HG02938 (cell line): ENCODE data around the gene SCAF8.
"Not testable (repeated sequence)": the region's sequence is repeated elsewhere in the genome, so short reads cannot be mapped to it uniquely, and the experiment has no call there.

Experiments
- ATAC-seq: cut with Tn5 transposase; IDR thresholded peaks from one replicate; pipeline ENCODE4 v1.9.1; 2021; ENCODE audit warnings: mild to moderate bottlenecking, moderate library complexity; ENCODE audit not compliant: unreplicated experiment

The SCAF8 gene

DNA sequence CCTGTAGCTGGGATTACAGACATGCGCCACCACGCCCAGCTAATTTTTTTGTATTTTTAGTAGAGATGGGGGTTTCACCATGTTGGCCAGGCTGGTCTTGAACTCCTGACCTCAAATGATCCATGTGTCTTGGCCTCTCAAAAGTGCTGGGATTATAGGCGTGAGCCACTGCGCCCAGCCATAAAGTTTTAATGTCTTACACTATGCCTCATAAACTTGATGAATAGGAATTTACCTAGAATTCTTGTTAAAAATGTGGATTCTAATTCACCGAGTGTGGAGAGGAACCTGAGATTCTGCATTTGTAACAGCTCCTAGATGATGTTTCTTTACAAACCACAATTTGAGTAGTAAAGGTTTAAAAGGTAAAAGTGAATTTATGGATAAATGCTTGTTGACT lies 45.9 kb downstream of the SCAF8 start:
- ATAC-seq: not testable (repeated sequence)

DNA sequence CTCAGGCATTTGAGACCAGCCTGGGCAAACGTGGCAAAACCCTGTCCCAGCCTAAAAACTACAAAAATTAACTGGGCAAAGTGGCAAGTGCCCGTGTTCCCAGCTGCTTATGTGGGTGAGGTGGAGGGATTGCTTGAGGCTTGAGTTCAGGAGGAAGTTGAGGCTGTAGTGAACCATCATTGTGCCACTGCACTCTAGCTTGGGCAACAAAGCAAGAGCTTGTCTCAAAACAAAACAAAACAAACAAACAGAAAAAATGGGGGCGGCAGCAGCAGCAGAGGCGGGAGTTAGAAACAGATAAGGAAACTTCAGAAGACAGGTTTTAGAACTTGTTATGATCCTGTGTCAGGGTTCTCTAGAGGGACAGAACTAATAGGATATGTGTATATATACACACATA lies 49.0 kb downstream of the SCAF8 start:
- ATAC-seq: no peak

DNA sequence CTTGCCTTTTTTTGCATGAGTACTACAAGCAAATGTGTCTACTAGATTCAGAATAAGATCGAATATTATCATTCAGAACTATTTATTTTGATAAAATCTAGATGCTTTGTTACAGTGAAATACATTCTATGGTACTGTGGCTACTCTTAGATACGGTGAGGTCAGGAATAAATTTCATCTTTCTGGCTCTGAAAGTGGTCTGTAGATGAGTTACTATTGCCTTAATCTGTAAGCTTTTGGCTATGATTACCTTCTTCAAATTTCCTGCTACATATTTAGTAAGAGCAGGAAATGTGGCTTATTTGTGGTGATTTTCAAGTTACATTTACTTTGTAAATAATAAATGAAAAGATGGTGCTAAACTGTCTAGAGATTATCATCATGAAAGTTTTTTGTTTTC lies 50.0 kb downstream of the SCAF8 start:
- ATAC-seq: peak; percentile 78

DNA sequence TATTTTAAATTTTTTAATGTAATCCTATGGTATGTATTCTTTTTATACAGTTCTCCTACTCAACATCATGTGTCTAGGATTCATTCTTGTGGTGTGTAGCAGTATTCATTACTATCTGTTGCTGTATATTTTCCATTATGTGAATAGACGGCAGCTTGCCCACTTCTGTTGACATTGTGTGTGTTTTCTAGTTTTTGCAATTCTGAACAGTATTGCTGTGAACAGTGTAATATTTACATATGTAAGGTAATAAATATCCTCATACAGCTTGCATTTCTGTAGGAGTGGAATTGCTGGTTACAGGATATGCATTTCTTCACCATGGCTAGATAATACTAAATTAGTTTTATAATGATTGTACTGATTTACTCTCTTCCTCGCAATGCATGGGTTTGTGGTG lies 51.9 kb downstream of the SCAF8 start:
- ATAC-seq: no peak

DNA sequence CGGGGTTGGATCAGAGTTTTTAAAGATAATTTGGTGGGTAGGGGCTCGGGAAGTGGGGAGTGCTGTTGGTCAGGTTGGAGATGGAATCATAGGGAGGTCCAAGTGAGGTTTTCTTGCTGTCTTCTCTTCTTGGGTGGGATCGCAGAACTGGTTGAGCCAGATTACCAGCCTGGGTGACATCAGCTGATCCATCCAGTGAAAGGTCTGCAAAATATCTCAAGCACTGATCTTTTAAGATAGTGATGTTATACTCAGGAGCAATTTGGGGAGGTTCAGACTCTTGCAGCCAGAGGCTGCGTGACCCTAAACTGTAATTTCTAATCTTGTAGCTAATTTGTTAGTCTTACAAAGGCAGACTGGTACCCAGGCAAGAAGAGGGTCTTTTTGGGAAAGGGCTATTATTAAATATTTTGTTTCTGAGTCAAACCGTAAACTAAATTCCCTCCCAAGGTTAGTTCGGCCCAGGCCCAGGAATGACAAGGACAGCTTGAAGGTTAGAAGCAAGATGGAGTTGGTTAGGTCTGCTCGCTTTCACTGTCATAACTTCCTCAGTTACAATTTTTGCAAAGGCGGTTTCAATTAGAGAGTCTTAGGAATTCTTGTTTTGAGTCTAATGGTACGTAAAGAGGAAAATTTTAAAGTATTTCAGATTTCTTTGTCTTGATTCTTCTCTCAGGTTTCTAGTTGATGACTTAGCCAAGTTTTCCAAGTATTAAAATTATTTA lies 53.1 kb downstream of the SCAF8 start:
- no peak for ATAC-seq

DNA sequence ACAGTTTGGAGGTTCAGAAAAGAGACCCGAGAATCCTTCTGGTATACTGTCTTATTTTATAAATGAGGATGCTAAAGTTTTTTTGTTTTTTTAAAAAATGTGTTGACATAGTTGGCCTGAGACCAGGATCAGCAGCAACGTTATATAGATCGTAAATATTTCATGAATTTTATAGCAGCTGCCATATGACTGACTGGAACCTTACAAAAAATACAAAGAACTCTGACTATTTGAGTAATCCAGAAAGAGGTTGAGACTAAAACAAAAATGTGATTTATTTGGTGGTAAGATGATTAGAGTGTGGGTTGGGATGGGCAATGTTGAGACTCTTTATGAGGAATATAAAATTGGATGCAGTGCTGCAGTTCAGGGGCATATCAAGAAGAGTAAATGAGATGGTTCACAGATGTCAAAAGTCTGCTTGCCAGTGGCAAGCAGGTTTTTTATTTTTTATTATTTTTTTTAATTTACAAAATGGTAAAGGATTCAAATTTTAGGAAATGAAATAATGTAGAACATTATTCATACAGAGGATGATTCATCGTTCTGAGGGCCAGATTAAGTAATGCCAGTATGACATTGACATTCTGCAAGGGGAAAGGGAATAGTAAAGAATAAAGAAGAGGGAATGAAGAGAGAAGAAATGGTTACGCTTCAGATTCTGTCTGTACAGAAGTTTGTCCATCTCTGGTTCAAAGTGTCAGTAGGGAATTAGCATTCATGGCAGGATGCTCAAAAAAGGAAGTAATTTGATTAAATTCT lies 58.5 kb downstream of the SCAF8 start:
- ATAC-seq: no peak

DNA sequence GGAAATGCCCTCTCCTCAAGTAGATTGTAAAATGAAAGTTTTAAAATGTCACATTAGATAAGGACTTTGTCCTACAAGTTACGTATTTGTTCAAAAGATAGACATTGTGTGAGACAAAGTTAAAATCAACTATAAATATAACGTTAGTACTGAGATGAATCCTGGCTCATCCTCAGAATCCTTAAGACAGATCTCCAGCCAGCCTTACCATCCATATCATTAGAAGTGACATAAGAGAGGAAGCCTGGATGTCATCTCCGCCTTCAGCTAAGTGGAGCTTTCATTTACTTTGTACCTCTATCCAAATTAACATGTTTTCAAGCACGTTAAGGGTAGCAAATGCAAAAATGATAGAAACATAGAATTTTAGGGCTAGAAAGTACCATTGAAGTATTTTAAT lies 59.1 kb downstream of the SCAF8 start:
- no peak for ATAC-seq

DNA sequence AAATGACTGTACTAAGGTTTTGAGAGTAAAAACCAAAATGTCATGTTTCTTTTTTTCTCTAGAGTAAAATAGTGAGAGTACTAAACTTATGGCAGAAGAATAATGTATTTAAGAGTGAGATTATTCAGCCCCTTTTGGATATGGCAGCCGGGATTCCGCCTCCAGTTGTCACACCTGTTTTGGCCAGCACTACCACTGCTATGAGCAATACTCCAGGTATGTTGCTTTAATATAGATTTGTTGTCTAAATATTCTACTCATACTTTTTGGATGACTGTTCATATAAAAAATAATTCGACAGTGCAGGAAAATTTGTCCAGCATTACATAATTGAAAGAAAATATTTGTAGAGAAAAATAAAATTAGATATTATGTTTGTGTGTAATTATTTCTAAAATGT lies 59.5 kb downstream of the SCAF8 start:
- ATAC-seq: no peak

DNA sequence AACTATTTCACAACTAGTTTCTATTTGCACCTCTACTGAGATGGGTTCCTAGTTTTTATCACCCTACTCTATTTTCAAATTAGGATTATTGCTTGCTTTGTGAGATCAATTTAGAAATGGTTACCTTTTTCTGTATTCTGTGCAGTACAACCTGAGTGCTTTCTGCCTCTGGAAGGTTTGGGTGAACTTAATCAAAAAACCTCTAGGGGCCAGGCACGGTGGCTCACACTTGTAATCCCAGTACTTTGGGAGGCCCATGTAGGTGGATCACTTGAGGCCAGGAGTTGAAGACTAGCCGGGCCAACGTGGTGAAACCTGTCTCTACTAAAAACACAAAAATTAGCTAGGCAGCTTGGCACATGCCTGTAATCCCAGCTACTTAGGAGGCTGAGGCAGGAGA lies 63.3 kb downstream of the SCAF8 start:
- ATAC-seq: no peak

DNA sequence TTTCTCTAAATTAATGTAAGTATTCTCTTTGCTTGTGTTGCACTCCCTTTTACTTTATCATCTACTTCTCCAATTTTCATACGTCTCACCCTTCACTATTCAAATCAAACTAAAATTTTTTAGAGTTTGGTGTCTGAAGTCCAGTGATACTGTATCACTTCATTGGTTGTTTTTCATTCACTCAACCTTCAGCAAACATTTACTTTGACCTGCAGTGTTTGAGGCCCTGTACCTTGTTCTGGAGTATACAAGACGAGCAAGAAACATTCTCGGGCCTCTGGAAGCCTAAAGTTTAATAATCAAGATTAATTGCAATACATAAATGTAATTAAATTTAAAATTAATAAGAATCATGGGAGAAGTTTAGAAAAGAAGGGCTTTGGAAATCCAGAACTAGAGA lies 64.6 kb downstream of the SCAF8 start:
- no peak for ATAC-seq

DNA sequence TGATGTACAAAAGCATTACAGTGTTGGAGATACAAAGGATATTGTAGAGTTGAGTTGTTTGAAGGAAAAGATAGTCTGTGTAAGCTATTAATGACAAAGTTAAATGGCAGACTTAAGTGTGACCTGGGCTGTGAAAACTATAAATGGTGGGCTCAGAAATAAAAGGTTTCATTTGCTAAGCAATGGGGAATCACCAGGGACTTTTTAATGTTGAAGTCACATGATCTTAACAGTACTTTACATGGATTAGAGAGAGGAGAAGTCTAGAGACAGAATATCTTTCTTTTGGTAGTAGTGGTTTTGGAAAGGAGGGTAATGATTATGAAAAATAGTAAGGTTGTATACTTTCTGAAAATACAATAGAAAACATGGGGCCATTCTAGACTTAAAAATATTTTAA lies 67.1 kb downstream of the SCAF8 start:
- ATAC-seq: peak; percentile 52

DNA sequence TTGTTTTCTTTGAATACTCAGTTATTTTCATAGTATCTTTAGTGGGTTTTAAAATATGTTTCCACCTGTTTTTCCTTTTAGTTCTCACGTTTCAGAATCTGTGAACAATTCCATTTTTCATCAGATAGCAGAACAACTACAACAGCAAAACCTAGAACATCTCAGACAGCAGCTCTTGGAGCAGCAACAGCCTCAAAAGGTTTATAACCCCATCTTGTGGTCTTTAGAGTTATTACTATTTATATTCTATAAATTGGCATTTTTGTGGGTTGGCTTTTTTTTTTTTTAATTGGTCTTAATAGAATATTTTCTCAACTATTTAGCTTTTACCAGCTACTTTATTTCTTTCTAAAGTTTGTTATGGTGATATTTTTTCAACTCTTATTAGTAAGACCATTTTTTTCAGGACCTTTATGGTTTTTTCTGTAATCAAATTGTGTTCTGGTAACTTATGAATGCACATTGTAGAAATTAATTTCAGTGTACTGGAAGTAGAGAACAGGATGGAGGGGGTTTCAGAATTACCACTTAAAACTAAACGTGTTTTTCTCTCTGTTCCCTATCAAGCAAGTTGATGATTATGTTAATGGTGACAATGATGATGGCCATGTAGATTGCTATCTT lies 72.2 kb downstream of the SCAF8 start:
- no peak for ATAC-seq

DNA sequence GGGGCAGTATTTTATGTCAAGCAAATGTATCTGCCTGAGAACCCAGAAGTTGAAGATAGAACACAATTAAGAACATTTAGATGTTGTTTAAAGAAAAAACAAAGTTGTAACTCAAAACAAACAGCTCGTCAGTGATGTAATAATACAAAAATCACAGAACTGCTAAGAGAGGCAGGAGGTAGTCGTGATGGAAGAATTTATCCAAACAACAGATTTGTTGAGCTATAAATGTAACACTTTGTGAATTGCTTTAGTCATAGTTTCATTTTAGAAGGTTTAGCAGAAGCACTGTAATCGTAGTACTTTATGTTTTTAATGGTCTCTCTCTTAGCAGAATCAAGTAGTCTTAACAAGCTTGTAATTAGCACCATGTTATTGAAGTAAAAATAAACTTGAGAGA lies 73.6 kb downstream of the SCAF8 start:
- no peak for ATAC-seq

DNA sequence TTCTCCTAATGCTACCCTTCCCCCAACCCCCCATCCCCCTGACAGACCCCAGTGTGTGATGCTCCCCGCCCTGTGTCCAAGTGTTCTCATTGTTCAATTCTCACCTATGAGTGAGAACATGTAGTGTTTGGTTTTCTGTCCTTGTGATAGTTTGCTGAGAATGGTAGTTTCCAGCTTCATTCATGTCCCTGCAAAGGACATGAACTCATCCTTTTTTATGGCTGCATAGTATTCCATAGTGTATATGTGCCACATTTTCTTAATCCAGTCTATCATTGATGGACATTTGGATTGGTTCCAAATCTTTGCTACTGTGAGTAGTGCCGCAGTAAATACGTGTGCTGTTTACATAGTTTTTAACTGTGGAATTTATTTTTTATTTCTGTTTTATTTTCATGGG lies 78.4 kb downstream of the SCAF8 start:
- not testable (repeated sequence) for ATAC-seq

DNA sequence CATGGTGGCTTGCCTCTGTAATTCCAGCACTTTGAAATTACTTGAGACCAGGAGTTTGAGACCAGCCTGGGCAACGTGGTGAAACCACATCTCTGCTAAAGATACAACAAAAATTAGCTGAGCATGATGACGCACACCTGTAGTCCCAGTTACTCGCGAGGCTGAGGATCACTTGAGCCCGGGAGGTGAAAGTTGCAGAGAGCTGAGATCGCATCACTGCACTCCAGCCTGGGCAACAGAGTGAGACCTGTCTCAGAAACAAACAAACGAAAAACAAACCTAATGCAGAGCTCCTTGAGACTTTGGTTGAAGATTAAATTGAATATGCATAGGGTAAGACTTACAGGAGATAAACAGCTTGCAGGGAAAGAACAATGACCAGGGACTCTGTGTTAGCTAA lies 80.8 kb downstream of the SCAF8 start:
- peak; percentile 96 for ATAC-seq

DNA sequence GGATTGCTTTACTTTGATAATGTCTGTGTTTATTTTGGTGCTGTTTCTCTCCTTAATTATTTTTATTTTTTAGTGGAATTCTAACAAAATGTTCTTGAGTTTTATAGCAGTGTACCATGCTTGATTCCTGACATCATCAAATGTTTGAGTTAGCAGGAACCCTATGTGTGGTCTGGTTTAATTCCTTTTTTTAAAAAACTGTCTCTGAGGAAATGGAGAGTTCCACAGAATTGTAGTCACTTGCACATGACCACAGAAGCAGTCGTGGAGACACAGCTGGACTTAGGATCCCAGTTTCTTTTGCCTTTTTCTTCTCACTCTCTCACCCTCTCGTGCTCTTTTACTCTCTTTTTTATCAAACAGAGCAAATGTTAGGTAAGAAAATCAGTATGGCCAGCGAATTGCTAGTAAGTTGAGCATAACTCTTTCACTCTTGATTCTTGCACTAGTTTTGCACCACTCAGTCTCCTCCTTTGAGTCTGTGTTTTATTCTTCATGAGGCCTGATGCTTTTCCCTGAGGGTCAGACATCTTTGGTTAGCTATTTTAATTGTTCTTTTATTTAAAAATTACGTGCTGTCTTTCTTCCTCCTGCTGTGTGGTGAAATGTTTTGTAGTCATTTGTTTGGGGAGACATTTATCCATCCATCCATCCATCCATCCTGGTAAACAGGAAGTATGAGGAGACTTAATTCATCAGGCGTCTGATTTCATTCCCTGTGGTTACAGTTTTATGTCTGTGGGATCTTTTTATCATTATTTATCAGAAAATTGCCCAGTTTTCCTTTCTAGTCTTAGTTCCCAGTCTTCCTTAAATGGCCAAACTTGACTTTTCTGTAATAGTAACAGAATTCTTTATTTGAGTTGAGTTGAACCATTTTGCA lies 83.0 kb downstream of the SCAF8 start:
- no peak for ATAC-seq

DNA sequence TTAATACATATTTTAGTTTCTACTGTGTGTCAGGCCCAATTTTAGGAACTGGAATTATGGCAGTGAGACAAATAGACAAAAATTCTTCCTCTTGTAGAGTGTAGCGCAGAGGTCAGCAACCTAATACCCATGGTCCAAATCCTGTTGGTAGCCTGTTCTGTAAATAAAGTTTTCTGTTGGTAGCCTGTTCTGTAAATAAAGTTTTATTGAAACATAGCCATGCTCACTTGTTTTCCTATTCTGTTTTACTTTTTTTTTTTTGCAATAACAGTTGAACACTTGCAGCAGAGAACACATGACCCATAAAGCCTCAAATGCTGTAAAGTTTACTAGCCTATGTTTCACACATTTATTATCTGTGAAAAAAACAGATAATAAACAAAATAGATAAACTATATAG lies 87.9 kb downstream of the SCAF8 start:
- no peak for ATAC-seq

DNA sequence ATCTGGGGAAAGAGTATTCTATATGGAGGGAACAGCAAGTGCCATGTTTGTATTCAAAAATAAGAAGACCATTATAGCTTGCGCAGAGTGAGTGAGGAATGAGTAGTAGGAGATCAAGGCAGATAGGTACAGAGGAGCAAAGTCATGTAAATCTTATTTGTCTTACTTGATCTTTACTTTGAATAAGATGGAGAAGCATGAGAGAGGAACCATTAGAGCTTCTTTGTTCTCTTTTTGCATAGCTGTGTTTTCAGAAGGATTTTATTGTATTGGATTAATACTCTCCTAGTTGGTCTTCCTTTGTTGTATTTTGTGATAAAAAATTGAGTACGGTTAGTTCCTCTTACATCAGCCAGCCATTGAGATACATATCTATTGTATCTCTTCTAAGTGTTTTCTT lies 88.4 kb downstream of the SCAF8 start:
- ATAC-seq: no peak

DNA sequence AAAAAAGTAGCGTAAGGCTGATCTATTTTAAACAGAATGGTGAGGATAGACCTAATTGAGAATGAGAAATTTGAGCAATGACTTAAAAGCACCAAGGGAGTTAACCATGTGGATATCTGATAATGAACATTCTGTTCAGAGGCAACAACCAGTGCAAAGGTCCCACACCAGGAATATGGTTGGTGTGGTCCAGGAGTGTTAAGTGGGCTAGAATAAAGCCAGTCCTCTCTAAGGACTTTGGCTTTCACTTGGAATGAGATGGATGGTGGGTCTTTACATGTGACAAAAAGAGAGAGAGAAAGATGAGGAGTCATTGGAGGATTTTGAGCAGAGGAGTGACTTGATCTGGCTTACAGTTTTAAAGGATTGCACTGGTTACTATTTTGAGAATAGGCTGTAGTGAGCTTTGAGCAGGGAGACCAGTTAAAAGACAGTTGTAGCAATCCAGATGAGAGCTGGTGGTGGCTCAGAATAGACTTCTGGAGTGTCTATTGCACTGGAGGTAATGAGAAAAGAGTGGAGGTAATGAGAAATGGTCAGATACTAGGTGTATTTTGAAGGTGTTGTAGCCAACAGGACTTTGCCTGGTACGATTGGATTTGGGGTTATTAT lies 89.8 kb downstream of the SCAF8 start:
- ATAC-seq: no peak

DNA sequence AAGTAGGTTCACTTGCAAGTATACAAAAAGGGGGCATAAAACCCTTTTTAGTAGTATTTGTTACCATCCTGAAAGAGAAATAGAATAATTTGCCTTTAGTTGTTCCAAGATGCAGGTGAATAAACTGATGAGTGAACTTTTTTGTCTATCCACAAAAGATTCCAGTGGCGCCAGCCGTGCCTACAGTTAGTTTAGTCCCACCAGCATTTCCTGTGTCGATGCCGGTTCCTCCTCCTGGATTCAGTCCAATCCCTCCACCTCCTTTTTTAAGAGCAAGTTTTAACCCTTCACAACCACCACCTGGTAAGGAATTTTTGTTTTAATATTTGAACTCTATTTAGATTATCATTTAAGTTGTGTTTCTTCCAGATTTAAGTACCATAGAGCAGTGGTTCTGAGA lies 90.9 kb downstream of the SCAF8 start:
- no peak for ATAC-seq

DNA sequence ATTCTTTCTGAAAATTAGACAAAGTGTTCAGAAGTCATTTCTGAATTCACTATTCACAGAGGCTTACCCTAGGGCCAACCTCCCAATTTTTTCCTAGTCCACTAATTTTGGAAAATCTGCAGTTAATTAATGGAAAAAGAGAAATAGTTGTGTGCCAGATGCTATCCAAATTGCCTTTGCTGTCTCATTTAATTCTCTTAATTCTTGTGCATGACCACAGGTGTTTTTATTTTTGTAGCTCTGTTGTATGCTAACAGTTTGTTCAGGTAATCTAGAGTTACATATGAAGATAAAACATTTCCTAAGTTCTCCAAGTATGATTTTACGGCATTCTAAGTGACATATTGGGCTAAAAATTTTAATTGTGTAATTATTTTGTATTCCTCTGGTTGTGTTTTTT lies 96.8 kb downstream of the SCAF8 start:
- ATAC-seq: no peak
